Stimulated activated CD8-positive, alpha-beta memory T cell treated with anti-CD3 and anti-CD28 coated beads, Interleukin-12 subunit alpha, Interleukin-12 subunit beta, amount 100 ng/mL, for 4 hours (primary cell): ENCODE results near the gene MICAL1.
A peak's percentile ranks its signal among the peaks of the same experiment; 100 is the strongest.
"Not testable (repeated sequence)": the region's sequence is repeated elsewhere in the genome, so short reads cannot be mapped to it uniquely, and the experiment has no call there.

Experiments
- DNase-seq: peaks from one replicate; pipeline ENCODE4 v3.0.0-alpha.2; 2020; ENCODE audit warnings: low read depth

Gene MICAL1

DNA sequence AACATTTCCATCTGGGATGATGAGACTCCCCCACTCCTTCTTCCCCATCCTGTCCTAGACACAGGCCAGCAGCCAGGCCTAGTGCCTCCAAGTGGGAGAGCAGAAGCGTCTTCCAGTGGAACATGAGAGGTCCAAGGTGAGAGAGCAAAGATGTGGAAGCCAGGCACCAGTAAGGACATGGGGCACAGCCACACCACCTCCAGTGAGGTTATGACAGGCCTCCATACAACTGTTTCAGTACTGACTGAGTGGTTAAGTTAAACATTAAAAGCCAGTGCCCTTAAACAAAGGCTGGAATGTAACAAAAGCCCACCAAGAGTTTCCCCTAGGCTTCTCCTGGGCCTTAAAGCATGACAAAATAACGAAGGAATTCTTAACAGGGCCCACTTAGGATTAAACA is 22.2 kb upstream of the MICAL1 start:
- no peak for DNase-seq

- DNase-seq, result no peak
Measured at GRCh38 chr6:109477184-109477583, 21.6 kb upstream of the MICAL1 start.

DNA sequence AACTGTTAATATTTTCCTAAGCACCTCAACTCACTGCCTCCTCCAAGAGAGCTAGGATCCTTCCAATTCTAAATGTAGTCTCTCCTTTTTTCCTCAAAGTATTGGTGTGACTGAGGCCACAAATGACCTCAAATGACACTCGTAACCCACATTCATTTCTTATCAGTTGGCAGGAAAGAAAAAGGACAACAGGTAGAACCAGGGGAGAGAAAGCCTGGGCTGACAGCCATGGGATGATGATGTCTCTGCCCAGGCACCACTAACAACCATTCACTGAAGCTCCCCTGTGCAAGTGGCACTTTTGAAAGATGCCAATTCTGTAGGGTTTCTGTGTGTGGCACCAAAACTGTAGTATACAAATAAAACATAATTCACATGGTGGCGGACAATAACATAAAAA is 20.1 kb upstream of the MICAL1 start:
- no peak for DNase-seq

DNA sequence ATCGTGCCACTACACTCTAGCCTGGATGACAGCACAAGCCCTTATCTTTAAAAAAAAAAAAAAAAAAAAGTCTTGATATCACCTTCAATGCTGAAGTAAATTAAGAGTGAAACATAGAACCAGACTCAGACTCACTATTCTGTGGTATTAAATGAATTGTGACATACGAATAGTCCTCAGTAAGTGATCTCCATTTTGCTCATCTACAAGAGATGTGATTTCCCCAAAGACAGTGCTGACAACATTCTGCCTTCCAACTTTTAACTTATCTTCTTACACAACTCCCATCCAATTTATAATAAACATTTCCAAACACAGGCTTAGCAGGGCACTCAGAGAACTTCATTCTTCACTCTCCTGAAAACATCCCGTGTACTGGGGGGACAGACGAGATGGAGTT is 19.4 kb upstream of the MICAL1 start:
- no peak for DNase-seq

- DNase-seq, result no peak
Measured at GRCh38 chr6:109473120-109473519, 17.5 kb upstream of the MICAL1 start.

- no peak for DNase-seq
Measured at GRCh38 chr6:109472132-109472995, 16.8 kb upstream of the MICAL1 start.

DNA sequence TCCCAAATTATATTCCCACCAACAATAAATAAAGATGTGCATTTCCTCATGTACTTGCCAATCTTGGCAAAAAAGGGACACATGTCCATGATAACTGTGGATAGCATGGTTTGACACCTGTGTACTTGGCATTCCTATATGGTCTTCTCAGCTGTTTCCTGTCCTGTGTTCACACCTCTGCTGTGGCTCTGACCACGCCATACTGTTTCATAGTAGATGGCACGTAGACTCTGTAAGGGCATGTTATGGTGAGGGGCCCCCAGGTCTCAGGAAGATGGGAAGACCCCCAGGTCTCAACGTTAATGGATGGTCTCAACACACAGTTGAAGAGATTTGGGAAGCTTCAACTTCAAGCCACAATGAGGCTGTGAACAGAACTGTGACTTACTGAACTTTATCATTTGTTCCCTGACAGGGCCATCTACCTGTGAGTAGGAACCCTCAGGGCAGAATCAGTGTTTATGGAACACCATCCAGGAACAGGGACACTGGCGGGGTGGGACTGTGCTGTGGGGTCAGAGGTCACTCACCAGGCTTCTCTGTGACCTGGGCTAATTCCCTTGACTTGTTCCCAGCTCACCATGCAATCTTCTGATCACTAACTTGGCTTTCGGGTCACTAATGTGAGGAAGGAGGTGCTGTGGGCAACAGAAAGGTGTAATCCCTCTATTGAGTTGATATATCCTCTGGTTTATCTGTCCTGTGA is 15.7 kb upstream of the MICAL1 start:
- DNase-seq, result no peak

- no peak for DNase-seq
Measured at GRCh38 chr6:109469591-109470189, 14.1 kb upstream of the MICAL1 start.

- no peak for DNase-seq
Measured at GRCh38 chr6:109467696-109468095, 12.1 kb upstream of the MICAL1 start.

DNA sequence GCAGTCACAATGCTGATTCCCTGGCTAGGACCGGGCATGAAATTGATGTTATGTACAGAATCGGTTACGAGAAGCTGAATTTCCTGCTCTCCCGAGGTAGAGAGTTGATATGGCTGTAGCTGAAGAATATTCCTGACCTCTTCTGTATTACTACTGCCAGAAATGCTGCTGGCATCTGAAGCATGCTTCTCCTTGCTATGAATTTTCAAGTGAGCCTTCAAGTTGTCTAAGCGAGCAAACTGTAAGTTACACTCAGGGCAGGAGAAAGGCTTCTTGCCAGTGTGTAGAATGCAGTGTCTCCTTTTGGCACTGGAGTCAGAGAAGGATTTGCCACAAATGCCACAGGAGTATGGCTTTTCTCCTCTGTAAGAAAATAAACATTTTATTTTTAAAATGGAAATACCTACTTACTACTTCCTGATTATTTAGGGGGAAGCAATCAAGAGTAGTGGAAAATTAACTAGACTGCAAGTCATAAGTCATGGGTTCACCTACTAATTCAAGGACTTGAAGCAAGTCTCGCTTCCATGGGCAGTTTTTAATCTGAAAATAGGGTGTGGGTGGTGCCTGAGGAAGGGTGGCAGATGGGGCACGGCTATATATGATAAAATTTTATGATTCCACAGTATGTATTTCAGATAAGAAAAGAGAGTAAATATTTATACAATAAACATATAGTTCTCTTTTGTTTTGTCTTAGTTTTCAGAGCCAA is 10.8 kb upstream of the MICAL1 start:
- no peak for DNase-seq

GRCh38 chr6:109465772-109466171 is 10.2 kb upstream of the MICAL1 start:
- DNase-seq, result no peak

- no peak for DNase-seq
Measured at GRCh38 chr6:109461733-109462526, 6.4 kb upstream of the MICAL1 start.

DNA sequence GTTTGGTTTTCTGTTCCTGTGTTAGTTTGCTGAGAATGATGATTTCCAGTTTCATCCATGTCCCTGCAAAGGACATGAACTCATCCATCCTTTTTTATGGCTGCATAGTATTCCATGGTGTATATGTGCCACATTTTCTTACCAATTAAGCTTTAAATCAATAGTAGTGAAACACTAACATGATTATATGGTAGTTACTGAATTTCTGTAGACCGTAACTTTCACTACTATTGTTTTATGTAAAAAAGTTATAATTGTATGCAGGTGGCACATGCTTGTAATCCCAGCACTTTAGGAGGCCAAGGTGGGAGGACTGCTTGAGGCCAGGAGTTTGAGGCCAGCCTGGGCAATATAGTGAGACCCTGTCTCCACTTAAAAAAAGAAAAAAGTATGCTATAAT is 5.6 kb upstream of the MICAL1 start:
- DNase-seq, result not testable (repeated sequence)

GRCh38 chr6:109460161-109460829 is 4.7 kb upstream of the MICAL1 start:
- no peak for DNase-seq

DNA sequence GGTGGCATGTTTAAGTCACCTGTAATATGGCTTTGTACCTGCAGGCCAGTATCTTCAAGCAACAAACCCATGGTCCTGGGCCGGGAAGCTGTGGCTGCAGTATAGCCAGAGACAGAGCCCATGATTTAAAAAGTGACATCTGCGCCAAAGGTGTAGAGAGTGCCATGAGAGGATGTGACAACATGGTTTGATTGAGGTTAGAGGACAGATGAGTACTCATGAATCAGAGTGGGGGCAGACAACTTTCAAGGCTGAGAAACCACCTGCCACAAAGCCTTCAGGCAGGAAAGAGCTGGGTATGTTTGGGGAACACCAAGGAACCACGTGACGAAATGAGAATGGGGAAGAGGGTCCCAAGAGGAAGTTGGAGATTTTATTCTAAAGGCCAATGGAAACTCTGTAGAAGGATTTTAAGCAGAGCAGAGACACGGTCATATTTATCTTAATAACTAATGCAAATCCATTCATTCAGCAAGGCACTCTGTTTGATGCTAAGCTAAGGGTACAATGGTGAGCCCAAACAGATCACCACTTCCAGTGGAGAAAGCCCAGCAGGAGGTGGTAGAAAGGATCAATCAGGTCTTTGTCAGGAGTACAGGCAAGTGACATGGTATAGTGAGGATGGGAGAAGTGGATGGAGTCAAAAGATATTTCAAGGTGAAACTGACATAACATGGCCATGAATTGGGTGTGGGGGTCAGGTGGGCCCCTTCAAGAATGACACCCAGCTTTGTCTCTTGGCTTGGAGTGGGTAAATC is 3.4 kb upstream of the MICAL1 start:
- peak; percentile 30 for DNase-seq

DNA sequence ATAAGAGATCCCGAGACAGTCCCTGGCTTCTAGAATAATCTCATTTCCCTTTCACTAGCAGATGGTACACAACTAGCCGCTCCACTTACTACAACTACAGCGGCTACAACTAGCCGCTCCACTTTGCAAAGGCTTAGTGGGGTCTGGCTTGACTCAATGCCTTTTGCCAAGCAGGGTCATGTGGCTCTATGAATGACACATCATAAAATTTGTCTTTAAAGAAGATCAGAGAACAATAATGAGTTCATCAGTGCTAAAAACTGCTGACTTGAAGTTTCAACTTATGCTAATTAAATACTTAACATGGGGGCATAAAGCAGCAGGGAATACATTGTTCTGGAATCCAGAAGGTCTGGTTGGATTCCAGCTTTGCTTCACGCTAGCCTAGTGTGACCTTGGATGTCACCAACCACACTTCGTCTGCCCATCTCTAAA is 2.0 kb upstream of the MICAL1 start:
- DNase-seq, result no peak

- DNase-seq, result no peak
Measured at GRCh38 chr6:109456710-109457561, 1.4 kb upstream of the MICAL1 start.

- no peak for DNase-seq
Measured at GRCh38 chr6:109456111-109456583, 575 bp upstream of the MICAL1 start.
